SU-DHL-6 (cell line): Measurements from ENCODE around the gene PRLR.

Source experiments
- CTCF ChIP-seq: fragments of 200-600 bp; sonication (generic); IDR thresholded peaks from one replicate; pipeline ENCODE4 v1.5.1; 2017; ENCODE audit warnings: antibody characterized with exemption, mild to moderate bottlenecking, low read length, moderate library complexity; ENCODE audit not compliant: insufficient read depth, poor library complexity, severe bottlenecking
- EZH2phosphoT487 ChIP-seq: fragments of 200-600 bp; sonication (generic), shearing (Covaris generic); conservative IDR thresholded peaks from 2 replicates; pipeline ENCODE4 v1.6.1; 2018; ENCODE audit warnings: mild to moderate bottlenecking, antibody characterized with exemption, low read length, moderate library complexity, mixed read lengths

DNA sequence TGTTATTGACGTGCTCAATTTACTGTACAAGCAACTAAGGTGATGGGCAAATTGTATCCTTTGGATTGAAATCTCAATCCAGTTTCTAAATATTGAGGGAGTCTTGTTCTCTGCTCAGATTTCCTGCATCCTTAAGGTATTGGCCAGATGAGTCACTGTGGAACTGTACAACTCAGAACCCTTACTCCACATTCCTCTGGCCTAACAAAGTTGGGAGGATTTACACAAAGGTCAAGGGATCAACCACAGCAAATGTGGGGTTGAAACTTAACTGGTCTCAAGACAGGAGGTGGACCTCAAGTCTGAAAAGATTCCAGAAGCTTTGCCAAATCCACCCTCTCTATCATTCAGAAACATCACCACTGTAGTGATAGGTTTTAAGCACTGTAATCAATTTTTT, 101.0 kb downstream of the PRLR start:
- no peak for TF ChIP-seq CTCF
- no peak for TF ChIP-seq EZH2phosphoT487
